Neural cell (in vitro differentiated cells): ENCODE data around the gene ATP5F1D. TPM values are rescaled to one million over a fixed set of nuclear protein-coding genes. Genes with fewer than 3 reads are reported as not detected.

ENCODE experiments used
- H2AFZ ChIP-seq: fragments of 200-600, 300-800 bp; sonication (generic), shearing (Covaris generic); 2 replicates; pipeline ENCODE4 v1.6.0; 2014; ENCODE audit warnings: low read depth, mild to moderate bottlenecking, antibody characterized with exemption, low read length, moderate library complexity
- H3F3A ChIP-seq: fragments of 200-600 bp; shearing (Covaris generic); 2 replicates; pipeline ENCODE4 v1.6.1; 2016; ENCODE audit warnings: mild to moderate bottlenecking, moderate library complexity, mixed read lengths, antibody characterized with exemption, low read length; ENCODE audit not compliant: insufficient read depth, poor library complexity, severe bottlenecking
- H3K27ac ChIP-seq: fragments of 200-600, 300-800 bp; sonication (generic), shearing (Covaris generic); 2 replicates; pipeline ENCODE4 v1.5.1; 2014; ENCODE audit warnings: mild to moderate bottlenecking, low read length, moderate library complexity
- H3K27me3 ChIP-seq: fragments of 300-800, 200-600 bp; sonication (generic), shearing (Covaris generic); 2 replicates; pipeline ENCODE4 v1.6.0; 2014; ENCODE audit warnings: mild to moderate bottlenecking, low read depth, low read length, moderate library complexity; ENCODE audit not compliant: insufficient read depth
- H3K36me3 ChIP-seq: fragments of 300-800, 200-600 bp; sonication (generic), shearing (Covaris generic); 2 replicates; pipeline ENCODE4 v1.5.1; 2014; ENCODE audit warnings: mild to moderate bottlenecking, antibody characterized with exemption, low read length, moderate library complexity; ENCODE audit not compliant: insufficient read depth
- H3K4me2 ChIP-seq: fragments of 300-800, 200-600 bp; sonication (generic), shearing (Covaris generic); 2 replicates; pipeline ENCODE4 v1.6.0; 2014; ENCODE audit warnings: mild to moderate bottlenecking, low read length
- H3K4me3 ChIP-seq: fragments of 300-800, 200-600 bp; sonication (generic), shearing (Covaris generic); 2 replicates; pipeline ENCODE4 v1.5.1; 2014; ENCODE audit warnings: mild to moderate bottlenecking, low read length, moderate library complexity
- H3K79me2 ChIP-seq: fragments of 200-600 bp; shearing (Covaris generic); replicated peaks from 2 replicates; pipeline ENCODE4 v1.6.0; 2014; ENCODE audit warnings: mild to moderate bottlenecking, low read length, moderate library complexity; ENCODE audit not compliant: insufficient read depth
- H3K9ac ChIP-seq: fragments of 300-800, 200-600 bp; sonication (generic), shearing (Covaris generic); 2 replicates; pipeline ENCODE4 v1.6.1; 2016; ENCODE audit warnings: mild to moderate bottlenecking, low read length, mixed read lengths
- H3K9me2 ChIP-seq: fragments of 200-600 bp; shearing (Covaris generic); 2 replicates; pipeline ENCODE4 v1.6.1; 2016; ENCODE audit warnings: mild to moderate bottlenecking, low read length, mixed read lengths; ENCODE audit not compliant: insufficient read depth
- H3K9me3 ChIP-seq: fragments of 200-600, 300-800 bp; sonication (generic), shearing (Covaris generic); 2 replicates; pipeline ENCODE4 v1.6.1; 2016; ENCODE audit warnings: mild to moderate bottlenecking, mixed run types, low read length, moderate library complexity, mixed read lengths
- H4K20me1 ChIP-seq: fragments of 200-600 bp; shearing (Covaris generic); 2 replicates; pipeline ENCODE4 v1.6.1; 2016; ENCODE audit warnings: mild to moderate bottlenecking, mixed run types; ENCODE audit not compliant: insufficient read depth
- EP300 ChIP-seq: fragments of 450-650 bp; conservative IDR thresholded peaks from 2 replicates; pipeline ENCODE4 v1.6.1; 2014; ENCODE audit warnings: antibody characterized with exemption, mild to moderate bottlenecking, moderate library complexity; ENCODE audit not compliant: poor library complexity, severe bottlenecking
- EZH2 ChIP-seq: fragments of 200-600, 300-800 bp; shearing (Covaris generic), sonication (generic); IDR thresholded peaks from 2 replicates; pipeline ENCODE4 v1.6.1; 2014; ENCODE audit warnings: antibody characterized with exemption, low read length, borderline replicate concordance, mild to moderate bottlenecking; ENCODE audit not compliant: insufficient read depth, poor library complexity, severe bottlenecking
- MXI1 ChIP-seq: fragments of 450-650 bp; conservative IDR thresholded peaks from 2 replicates; pipeline ENCODE4 v1.6.1; 2014; ENCODE audit warnings: antibody characterized with exemption, mild to moderate bottlenecking; ENCODE audit not compliant: poor library complexity, severe bottlenecking
- POLR2AphosphoS5 ChIP-seq: IDR thresholded peaks from 2 replicates; pipeline ENCODE4 v1.6.1; 2012
- RAD21 ChIP-seq: fragments of 450-650 bp; conservative IDR thresholded peaks from 2 replicates; pipeline ENCODE4 v1.6.1; 2014; ENCODE audit warnings: antibody characterized with exemption, mild to moderate bottlenecking, moderate library complexity
- SMC3 ChIP-seq: fragments of 450-650 bp; conservative IDR thresholded peaks from 2 replicates; pipeline ENCODE4 v1.6.1; 2014; ENCODE audit warnings: antibody characterized with exemption, mild to moderate bottlenecking, moderate library complexity; ENCODE audit not compliant: poor library complexity
- TAF1 ChIP-seq: IDR thresholded peaks from 2 replicates; pipeline ENCODE4 v1.6.1; 2012; ENCODE audit warnings: low read depth
- polyA plus RNA-seq: library from polyadenylated mRNA; depleted of rRNA; stranded (reverse); fragments of >200 nt; gene quantifications from 2 replicates; pipeline ENCODE4 v1.2.3, GENCODE V29; 2014
- TF ChIP-seq, protein P1 (sequence below): IDR thresholded peaks from 2 replicates; pipeline ENCODE4 v1.6.1; 2012; ENCODE audit warnings: borderline replicate concordance
- TF ChIP-seq, protein P2 (sequence below): fragments of 450-650 bp; IDR thresholded peaks from 2 replicates; pipeline ENCODE4 v1.5.1; 2014; ENCODE audit warnings: antibody characterized with exemption, mild to moderate bottlenecking, moderate library complexity; ENCODE audit not compliant: poor library complexity, severe bottlenecking

ATP5F1D gene
- polyA plus RNA-seq, 1 donor from 2014 or later, result 47.8 TPM

DNA sequence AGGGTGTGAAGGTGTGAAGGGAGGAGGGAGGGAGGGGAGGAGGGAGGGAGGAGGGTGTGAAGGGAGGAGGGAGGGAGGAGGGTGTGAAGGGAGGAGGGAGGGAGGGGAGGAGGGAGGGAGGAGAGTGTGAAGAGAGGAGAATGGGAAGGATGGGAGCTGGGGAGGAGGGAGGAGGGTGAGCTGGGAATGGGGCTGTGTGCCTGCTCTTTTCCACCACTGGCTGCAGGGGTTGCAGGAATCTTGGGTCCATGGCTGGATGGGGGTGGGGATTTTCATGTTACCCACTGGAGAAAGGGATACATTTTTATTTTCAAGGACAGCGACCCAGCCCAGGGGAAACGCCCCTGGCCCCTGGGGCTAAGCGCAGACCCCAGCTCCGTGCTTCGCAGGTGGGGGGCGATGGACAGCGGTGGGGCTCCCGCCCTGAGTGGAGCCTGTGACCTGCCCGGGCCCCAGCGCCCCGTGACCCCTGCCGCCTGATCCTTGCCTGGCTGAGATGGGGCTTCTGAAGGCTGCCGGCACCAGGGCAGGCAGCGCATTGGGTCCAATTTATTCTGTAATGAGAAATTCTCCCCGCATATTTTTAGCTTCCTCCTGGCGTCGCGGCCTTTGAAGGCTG lies 41.1 kb downstream of the ATP5F1D start:
- H3K4me3 ChIP-seq, result no peak overlapping the region
- no peaks in the 10 kb centered on the region for H3F3A ChIP-seq
- no peak overlapping the region for H3K9ac ChIP-seq
- TF ChIP-seq, protein P1, sequence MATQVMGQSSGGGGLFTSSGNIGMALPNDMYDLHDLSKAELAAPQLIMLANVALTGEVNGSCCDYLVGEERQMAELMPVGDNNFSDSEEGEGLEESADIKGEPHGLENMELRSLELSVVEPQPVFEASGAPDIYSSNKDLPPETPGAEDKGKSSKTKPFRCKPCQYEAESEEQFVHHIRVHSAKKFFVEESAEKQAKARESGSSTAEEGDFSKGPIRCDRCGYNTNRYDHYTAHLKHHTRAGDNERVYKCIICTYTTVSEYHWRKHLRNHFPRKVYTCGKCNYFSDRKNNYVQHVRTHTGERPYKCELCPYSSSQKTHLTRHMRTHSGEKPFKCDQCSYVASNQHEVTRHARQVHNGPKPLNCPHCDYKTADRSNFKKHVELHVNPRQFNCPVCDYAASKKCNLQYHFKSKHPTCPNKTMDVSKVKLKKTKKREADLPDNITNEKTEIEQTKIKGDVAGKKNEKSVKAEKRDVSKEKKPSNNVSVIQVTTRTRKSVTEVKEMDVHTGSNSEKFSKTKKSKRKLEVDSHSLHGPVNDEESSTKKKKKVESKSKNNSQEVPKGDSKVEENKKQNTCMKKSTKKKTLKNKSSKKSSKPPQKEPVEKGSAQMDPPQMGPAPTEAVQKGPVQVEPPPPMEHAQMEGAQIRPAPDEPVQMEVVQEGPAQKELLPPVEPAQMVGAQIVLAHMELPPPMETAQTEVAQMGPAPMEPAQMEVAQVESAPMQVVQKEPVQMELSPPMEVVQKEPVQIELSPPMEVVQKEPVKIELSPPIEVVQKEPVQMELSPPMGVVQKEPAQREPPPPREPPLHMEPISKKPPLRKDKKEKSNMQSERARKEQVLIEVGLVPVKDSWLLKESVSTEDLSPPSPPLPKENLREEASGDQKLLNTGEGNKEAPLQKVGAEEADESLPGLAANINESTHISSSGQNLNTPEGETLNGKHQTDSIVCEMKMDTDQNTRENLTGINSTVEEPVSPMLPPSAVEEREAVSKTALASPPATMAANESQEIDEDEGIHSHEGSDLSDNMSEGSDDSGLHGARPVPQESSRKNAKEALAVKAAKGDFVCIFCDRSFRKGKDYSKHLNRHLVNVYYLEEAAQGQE, result no peak
- TF ChIP-seq TAF1 (no peak), RAD21 (no peak), EZH2 (no peak), POLR2AphosphoS5 (no peak), MXI1 (no peak), EP300 (no peak), SMC3 (no peak)
- TF ChIP-seq, protein P2, sequence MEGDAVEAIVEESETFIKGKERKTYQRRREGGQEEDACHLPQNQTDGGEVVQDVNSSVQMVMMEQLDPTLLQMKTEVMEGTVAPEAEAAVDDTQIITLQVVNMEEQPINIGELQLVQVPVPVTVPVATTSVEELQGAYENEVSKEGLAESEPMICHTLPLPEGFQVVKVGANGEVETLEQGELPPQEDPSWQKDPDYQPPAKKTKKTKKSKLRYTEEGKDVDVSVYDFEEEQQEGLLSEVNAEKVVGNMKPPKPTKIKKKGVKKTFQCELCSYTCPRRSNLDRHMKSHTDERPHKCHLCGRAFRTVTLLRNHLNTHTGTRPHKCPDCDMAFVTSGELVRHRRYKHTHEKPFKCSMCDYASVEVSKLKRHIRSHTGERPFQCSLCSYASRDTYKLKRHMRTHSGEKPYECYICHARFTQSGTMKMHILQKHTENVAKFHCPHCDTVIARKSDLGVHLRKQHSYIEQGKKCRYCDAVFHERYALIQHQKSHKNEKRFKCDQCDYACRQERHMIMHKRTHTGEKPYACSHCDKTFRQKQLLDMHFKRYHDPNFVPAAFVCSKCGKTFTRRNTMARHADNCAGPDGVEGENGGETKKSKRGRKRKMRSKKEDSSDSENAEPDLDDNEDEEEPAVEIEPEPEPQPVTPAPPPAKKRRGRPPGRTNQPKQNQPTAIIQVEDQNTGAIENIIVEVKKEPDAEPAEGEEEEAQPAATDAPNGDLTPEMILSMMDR, result no peak
- H3K27me3 ChIP-seq, result no peaks in the 10 kb centered on the region
- H3K36me3 ChIP-seq, result no peaks in the 10 kb centered on the region
- no peaks in the 10 kb centered on the region for H4K20me1 ChIP-seq
- no peak overlapping the region for H2AFZ ChIP-seq
- no peak overlapping the region for H3K27ac ChIP-seq
- no peaks in the 10 kb centered on the region for H3K9me3 ChIP-seq
- no peaks in the 10 kb centered on the region for H3K9me2 ChIP-seq
- peaks cover 14% of the 10 kb centered on the region for H3K79me2 ChIP-seq
- H3K4me2 ChIP-seq, result no peak overlapping the region

DNA sequence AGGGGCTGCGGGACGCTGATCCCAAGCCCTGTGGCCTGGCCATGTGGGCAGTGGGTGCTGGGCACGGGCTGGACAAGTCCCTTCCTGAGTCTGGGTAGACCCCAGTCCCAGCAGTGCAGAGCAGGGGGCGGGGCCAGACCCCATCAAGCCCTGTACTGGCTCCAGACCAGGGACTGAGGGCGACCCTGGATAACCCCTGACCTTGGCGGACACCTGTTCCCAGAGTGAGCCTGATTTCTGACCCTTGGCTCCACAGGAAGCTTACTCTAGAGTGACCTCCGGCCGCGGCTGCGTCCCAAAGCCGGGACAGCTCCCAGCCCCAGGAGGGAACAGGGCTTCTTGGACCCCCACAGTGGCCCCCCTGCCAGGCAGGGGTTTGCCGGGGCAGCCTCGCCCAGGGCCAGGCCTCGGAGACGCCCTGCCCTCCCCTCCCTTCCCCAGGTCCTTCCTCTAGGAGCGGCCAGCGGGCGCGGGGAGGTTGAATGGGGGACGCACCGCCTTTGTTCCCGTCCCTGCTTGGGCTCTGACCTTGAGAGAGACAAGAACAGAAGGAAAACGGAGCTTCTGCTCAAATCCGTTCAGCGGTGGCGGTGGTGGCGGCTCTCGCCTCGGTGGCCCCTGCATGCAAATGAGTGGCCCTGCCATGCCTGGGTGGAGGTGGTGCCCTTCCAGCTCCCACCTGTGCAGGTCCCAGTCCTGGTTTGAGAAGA lies 41.8 kb downstream of the ATP5F1D start:
- Histone ChIP-seq H3K4me2 (no peak overlapping the region), H3K9me2 (no peaks in the 10 kb centered on the region), H3K79me2 (peaks cover 18% of the 10 kb centered on the region), H3K27me3 (no peaks in the 10 kb centered on the region), H3K9me3 (no peaks in the 10 kb centered on the region), H4K20me1 (no peaks in the 10 kb centered on the region), H3K9ac (no peak overlapping the region), H3K4me3 (no peak overlapping the region), H3K27ac (no peak overlapping the region), H3K36me3 (no peaks in the 10 kb centered on the region), H2AFZ (no peak overlapping the region), H3F3A (no peaks in the 10 kb centered on the region)
- TF ChIP-seq, protein P1, result no peak
- TF ChIP-seq, protein P2, result no peak
- TF ChIP-seq TAF1, result no peak
- no peak for TF ChIP-seq EZH2
- TF ChIP-seq EP300, result no peak
- TF ChIP-seq RAD21, result no peak
- TF ChIP-seq SMC3, result no peak
- no peak for TF ChIP-seq POLR2AphosphoS5
- no peak for TF ChIP-seq MXI1
